Activated B cell treated with CpG ODN at 0.5 μM for 24 hours (primary cell): ENCODE data around the gene PLEKHA7. TPM values are rescaled to one million over a fixed set of nuclear protein-coding genes. Genes with fewer than 3 reads are reported as not detected.
A peak's percentile ranks its signal among the peaks of the same experiment; 100 is the strongest.

Experiments
- ATAC-seq: fragments of 200-7000 bp; cut with Tn5 transposase; one replicate; pipeline ENCODE4 v1.10.0; 2021; ENCODE audit warnings: low read depth, mild to moderate bottlenecking, moderate library complexity
- CTCF ChIA-PET: fragments of 350-600 bp; sonication (Branson Sonifier 250); formaldehyde crosslinking; loops from one replicate; lab custom pipeline; 2021; ENCODE audit warnings: antibody characterized with exemption; lab: Charles Lee
- POLR2A ChIA-PET: fragments of 350-600 bp; sonication (Branson Sonifier 250); formaldehyde crosslinking; loops from one replicate; lab custom pipeline; 2021; ENCODE audit warnings: antibody characterized with exemption; lab: Charles Lee
- DNase-seq: peaks from one replicate; pipeline ENCODE4 v3.0.0; 2022
- H3K27ac Mint-ChIP-seq: one replicate; pipeline ENCODE4 v1.8.0; 2020; ENCODE audit warnings: mixed read lengths
- H3K27me3 Mint-ChIP-seq: one replicate; pipeline ENCODE4 v1.8.0; 2021; ENCODE audit warnings: mixed read lengths
- H3K36me3 Mint-ChIP-seq: one replicate; pipeline ENCODE4 v1.8.0; 2021; ENCODE audit warnings: low read depth, mixed read lengths
- H3K4me1 Mint-ChIP-seq: one replicate; pipeline ENCODE4 v1.8.0; 2021; ENCODE audit warnings: mixed read lengths
- H3K4me3 Mint-ChIP-seq: one replicate; pipeline ENCODE4 v1.8.0; 2020; ENCODE audit warnings: mild to moderate bottlenecking, mixed read lengths
- H3K9me3 Mint-ChIP-seq: one replicate; pipeline ENCODE4 v1.8.0; 2020; ENCODE audit warnings: mixed read lengths
- intact Hi-C: fragments of 100-400 bp; cut with micrococcal nuclease; formaldehyde crosslinking; loops from one replicate; pipeline ENCODE4 v1.15.1; 2024
- total RNA-seq: library from RNA; stranded (reverse); gene quantifications from 2 replicates; pipeline ENCODE4 v1.2.3, GENCODE V29; 2022
- TF ChIP-seq, protein P1 (sequence below): fragments of 200-600 bp; IDR thresholded peaks from one replicate; pipeline ENCODE4 v1.8.0; 2022; ENCODE audit warnings: antibody characterized with exemption, mild to moderate bottlenecking

PLEKHA7 gene
- total RNA-seq, 1 donor from 2014 or later = 4.9 TPM

DNA sequence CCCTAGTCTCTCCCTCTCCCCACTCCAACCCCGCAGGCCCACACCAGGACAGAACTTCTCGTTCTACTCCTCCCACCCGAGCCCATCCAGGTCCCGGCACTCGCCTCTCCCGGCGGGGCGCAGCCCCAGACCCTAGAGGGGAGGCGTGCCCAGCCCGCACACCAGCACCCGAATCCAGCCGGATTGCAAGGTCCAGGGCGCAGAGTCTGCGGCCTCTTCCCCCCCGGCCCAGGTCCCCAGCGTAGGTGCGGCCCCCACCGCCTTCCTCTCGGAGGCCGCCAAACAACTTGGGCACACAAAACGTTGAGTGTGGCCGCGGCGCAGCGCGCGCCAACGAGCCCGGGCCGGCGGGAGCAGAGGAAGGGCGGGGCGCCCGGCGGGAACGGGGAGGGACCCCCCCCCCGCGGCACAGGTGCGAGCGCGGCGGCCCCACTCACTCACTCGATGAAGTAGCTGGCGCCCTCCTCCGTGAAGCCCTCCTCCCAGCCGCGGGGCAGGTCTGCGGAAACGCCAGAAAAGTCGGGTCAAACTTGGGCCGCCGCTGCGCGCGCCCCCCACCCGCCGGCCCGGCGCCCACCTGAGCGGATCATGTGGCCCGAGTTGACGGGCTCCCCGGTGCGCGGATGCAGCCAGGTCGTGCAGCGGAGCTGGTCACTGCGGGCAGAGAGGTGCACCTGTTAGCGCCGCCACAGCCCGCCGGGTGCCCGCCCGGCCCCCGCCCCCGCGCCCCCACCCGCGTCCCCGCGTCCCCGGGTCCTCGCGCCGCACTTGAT, 480 bp downstream of the PLEKHA7 start:
- POLR2A ChIA-PET = no interaction called here
- TF ChIP-seq, protein P1, sequence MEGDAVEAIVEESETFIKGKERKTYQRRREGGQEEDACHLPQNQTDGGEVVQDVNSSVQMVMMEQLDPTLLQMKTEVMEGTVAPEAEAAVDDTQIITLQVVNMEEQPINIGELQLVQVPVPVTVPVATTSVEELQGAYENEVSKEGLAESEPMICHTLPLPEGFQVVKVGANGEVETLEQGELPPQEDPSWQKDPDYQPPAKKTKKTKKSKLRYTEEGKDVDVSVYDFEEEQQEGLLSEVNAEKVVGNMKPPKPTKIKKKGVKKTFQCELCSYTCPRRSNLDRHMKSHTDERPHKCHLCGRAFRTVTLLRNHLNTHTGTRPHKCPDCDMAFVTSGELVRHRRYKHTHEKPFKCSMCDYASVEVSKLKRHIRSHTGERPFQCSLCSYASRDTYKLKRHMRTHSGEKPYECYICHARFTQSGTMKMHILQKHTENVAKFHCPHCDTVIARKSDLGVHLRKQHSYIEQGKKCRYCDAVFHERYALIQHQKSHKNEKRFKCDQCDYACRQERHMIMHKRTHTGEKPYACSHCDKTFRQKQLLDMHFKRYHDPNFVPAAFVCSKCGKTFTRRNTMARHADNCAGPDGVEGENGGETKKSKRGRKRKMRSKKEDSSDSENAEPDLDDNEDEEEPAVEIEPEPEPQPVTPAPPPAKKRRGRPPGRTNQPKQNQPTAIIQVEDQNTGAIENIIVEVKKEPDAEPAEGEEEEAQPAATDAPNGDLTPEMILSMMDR = no peak
- CTCF ChIA-PET = no interaction called here
- Mint-ChIP-seq H3K4me3 (peak overlapping the region; percentile 53), H3K9me3 (no peaks in the 10 kb centered on the region), H3K4me1 (peaks cover 8% of the 10 kb centered on the region), H3K27ac (no peak overlapping the region), H3K36me3 (no peaks in the 10 kb centered on the region), H3K27me3 (peaks cover 16% of the 10 kb centered on the region)
- DNase-seq = peak; percentile 22
- intact Hi-C loops = loop anchor here (1.0 kb wide), 1 partner anchor 193 kb away; no protein-coding TSS in a partner anchor
- ATAC-seq = peak; percentile 38

DNA sequence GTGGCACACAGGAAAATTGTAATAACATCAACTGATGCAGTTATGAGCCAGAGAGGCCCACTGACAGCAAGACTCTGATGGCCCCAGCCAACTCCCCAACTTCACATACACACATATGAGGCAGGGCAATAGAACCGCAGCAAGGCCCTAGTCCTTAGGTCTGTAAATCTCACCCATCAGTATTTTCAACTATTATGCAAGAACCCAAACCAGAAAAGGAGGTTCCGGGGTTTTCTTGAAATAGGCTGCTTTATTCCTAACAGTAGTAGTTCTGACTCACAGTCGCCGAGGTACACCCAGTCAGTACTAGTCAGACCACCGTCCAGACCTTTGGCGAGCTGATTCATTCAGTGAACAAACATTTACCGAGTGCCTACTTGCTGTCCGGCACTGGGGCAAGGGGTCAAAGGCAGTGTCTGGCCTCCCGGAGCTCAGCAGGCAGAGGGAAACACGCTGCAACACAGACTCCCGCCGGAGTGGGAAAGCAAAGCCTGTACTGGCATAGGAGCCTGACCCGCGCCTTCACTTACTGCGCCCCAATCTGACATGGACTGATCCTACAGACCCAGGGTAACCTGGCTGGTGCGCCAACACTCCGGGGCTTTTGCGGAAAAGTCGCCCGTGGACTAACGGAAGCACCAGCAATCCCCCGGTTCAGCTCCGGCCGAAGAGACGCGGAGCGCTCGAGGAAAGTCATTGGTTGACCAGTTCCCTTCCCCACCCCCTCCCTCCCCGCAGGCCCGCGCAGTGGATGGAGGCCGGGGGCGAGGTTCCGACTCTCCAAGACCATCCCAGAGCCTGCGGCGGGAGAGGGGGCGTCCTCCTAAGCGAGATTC, 1.3 kb downstream of the PLEKHA7 start:
- POLR2A ChIA-PET = no interaction called here
- Mint-ChIP-seq H3K36me3 (no peaks in the 10 kb centered on the region), H3K27ac (no peak overlapping the region), H3K9me3 (no peaks in the 10 kb centered on the region), H3K27me3 (peaks cover 16% of the 10 kb centered on the region), H3K4me3 (no peak overlapping the region), H3K4me1 (peaks cover 8% of the 10 kb centered on the region)
- CTCF ChIA-PET = no interaction called here
- DNase-seq (no peak), ATAC-seq (no peak)
- TF ChIP-seq, protein P1 = no peak
- intact Hi-C loops = no loop called here

DNA sequence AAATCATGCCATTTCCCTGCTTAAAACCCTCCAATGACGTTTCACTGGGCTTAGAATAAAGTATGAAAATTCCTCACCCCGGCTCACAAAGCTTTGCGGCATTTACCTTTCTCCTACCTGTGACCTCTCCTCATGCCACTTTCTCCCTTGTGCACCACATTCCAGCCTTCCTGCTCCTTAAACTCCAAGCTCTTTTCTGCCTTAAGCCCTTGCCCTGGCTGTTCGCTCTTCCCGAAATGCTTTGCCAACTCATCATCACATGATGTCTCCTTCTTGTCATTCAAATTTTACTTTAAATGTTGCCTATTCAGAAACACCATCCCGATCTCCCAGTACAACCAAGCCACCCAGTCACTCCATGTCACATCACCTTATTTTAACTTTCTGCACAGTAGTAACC, 2.0 kb downstream of the PLEKHA7 start:
- intact Hi-C loops = no loop called here
- H3K9me3 Mint-ChIP-seq = no peaks in the 10 kb centered on the region
- ChIA-PET POLR2A (no interaction called here), CTCF (no interaction called here)
- H3K27ac Mint-ChIP-seq = no peak overlapping the region
- no peak overlapping the region for H3K4me3 Mint-ChIP-seq
- H3K4me1 Mint-ChIP-seq = peaks cover 8% of the 10 kb centered on the region
- no peak for DNase-seq
- TF ChIP-seq, protein P1 = no peak
- ATAC-seq = no peak
- H3K36me3 Mint-ChIP-seq = no peaks in the 10 kb centered on the region
- peaks cover 16% of the 10 kb centered on the region for H3K27me3 Mint-ChIP-seq

DNA sequence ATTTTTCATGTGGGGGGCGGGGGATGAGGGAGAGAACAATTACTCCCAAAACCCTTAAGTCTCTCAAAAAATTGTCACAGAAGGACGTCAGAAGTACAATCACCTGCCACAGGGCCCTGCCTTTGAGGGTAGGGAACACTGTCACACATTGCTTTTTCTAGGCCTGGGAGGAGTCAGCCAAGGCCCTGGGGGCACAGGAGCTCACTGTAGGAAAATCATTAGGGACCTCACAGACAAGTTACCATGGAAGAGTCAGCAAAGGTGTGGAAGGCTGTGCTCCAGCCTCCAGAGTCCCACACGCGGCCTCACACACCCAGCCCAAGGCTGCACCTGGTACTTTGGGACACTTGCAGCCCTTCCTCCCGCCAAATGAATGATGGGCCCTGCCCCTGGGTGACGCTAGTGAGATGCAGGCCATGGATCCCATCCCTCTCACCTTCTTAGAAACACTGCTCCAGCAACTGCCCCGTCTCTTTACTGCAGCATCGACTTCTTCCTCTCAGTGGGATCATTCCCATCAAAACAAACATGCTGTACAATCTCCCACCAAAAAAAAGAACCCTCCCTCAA, 3.3 kb downstream of the PLEKHA7 start:
- ChIA-PET CTCF (no interaction called here), POLR2A (no interaction called here)
- H3K4me3 Mint-ChIP-seq = no peak overlapping the region
- intact Hi-C loops = no loop called here
- TF ChIP-seq, protein P1 = no peak
- no peaks in the 10 kb centered on the region for H3K36me3 Mint-ChIP-seq
- peaks cover 13% of the 10 kb centered on the region for H3K27me3 Mint-ChIP-seq
- DNase-seq = no peak
- no peaks in the 10 kb centered on the region for H3K9me3 Mint-ChIP-seq
- H3K4me1 Mint-ChIP-seq = peaks cover 8% of the 10 kb centered on the region
- ATAC-seq = no peak
- no peak overlapping the region for H3K27ac Mint-ChIP-seq

DNA sequence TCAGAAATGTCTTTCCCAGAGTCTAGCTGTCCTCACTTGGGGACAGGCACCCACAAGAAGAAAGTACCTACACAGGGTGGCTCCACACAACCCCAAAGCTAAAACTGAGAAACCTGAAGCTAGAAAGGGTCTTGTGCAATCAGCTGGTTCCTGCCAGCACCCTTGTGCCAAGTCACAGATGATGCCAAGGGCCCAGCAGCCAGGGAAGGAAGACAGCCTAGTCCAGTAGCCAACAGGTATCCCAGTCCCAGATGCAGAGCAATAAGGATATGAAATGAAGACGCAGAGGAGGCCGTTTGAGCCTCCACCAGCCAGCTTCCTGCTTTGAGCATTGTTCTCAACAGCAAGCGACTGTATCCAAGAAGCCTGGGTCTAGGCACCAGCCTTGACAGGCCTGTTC, 6.1 kb downstream of the PLEKHA7 start:
- Mint-ChIP-seq H3K27ac (no peak overlapping the region), H3K27me3 (no peaks in the 10 kb centered on the region), H3K9me3 (no peaks in the 10 kb centered on the region), H3K4me3 (no peak overlapping the region), H3K4me1 (no peaks in the 10 kb centered on the region), H3K36me3 (no peaks in the 10 kb centered on the region)
- ChIA-PET POLR2A (no interaction called here), CTCF (no interaction called here)
- ATAC-seq (no peak), DNase-seq (no peak)
- TF ChIP-seq, protein P1 = no peak
- intact Hi-C loops = no loop called here
